GM19099 (cell line): ENCODE measurements around the gene AKAP6.

Source experiments
- POLR2A ChIP-seq: IDR thresholded peaks from 3 replicates; pipeline ENCODE4 v1.6.1; 2011; ENCODE audit warnings: low read depth; ENCODE audit not compliant: insufficient read length; ENCODE audit errors: extremely low read depth

The AKAP6 gene

DNA sequence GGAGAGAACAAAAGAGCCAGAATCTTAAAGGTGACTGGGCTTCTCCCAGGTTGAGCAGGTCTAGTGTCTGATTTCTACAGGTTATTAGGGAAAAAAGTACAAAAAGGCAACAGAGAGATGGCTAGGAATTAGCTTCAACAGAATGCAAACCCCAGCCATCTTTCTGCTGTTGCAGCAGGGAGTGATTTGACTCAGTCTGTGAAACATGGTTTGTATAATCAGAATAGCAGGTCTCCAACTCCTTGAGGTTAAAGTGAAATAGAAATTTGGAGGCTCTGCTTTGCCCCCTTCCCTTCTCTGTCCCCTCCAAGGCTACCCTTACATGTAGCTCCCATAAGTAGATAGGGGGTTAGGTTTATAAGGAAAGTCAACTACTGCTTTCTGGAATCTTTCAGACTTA, 105.8 kb downstream of the AKAP6 start:
- no peak for TF ChIP-seq POLR2A

DNA sequence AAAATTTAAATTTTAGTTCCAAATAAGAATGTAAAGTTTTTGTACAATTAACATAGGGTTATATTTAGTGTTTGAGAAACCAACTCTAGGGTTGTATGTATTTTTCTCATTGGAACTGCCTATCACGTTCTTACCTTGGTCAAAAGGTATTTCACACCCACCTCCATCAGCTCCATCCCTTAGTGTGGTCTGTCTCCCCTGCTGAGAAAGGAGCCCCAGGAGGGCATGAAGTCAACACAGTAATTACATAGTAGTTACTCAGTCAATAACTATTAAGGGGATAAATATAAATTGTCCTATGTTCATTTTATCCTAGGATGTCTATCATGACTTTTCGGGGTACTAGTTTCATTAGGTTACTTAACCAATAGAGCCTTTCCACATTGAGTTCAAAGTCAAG, 106.3 kb downstream of the AKAP6 start:
- no peak for TF ChIP-seq POLR2A

DNA sequence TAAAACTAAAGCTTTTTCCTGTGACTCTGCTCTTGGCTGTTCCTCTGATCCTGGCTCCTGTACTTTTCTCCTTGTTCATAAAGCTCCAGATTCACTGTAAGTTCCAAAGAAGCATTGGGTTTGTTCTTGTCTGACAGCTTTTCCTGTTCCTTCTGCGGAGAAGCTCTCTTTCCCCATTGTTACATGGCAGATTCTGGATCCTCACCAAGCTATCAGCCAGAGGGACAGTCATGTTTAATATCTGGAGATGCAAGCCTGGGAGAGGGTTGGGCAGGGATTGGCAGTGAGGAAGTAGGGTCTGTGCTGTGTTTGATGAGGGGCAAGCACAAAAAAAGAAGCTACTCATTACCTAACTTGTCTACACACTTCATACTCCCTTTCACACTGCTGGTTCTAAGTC, 107.9 kb downstream of the AKAP6 start:
- no peak for TF ChIP-seq POLR2A

DNA sequence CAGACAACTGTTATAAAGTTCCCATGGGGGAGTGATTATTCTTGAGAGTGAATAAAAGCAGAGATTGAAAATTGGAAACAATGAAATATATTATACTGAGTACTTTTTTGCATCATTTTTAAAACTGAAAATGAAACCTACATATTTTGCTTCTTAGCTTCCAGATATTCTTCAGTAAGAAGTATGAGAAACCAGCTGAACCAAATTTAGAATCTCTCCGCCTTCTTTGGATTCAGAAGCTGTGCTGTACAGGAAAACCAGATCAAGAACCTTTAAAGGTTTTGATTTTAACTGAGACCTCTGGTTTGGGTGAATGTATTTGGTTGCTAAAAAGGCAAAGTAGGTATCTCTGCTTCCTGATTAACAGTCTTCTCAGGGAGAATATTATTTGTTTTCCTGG, 109.4 kb downstream of the AKAP6 start:
- TF ChIP-seq POLR2A: no peak

DNA sequence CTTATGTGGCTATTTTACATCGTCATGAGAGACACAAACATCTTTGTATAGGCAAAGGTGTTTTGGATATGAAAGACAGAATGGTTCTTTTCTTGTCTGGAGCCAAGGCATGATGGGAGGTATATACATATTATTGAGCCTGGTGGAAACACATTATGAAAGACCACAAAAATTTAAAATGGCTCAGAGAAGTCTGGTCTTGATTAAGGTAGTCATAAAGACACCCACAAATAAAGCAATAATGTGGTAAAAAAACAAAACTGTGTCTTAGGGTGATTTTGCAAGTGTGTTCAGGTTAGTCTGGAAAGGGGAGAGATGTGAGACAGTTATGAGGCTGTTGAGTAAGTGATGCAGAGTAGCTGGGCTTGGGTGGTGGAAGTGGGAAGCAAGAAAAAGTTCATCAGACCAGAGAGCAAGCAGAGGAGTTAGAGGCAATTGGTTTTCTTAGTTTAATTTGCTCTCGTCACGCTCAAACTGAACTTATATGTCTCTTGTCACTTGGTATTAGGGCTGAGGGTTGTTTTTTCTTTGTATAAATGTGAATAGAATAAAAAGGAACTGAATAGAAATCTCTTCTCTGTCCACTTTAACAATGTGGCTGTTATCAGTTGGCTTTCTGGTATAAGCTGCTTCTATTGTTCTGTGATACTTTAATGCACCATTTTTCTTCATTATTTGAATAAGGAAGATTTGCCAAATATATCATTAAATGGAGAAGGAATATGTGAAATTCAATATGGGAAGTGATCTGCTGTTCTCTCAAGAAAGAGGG, 115.0 kb downstream of the AKAP6 start:
- TF ChIP-seq POLR2A: no peak

DNA sequence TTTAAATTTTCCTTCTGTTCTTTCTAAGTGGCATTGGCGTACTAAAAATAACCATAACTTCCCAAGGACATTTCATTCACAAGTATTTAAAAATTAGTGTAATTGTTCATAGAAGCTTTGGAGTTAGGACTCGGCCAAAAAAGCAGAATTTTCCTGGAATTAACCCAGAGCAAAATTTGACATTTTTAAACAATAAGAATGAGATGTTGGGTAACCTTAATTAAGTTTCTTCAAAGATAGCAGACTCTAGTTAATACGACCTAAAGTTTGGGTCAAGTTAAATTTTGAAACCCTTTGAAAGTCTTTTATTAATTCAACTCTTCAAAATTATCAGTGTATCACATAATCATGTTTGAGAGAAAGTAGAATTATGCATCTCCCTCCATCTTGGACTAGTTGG, 118.3 kb downstream of the AKAP6 start:
- no peak for TF ChIP-seq POLR2A

DNA sequence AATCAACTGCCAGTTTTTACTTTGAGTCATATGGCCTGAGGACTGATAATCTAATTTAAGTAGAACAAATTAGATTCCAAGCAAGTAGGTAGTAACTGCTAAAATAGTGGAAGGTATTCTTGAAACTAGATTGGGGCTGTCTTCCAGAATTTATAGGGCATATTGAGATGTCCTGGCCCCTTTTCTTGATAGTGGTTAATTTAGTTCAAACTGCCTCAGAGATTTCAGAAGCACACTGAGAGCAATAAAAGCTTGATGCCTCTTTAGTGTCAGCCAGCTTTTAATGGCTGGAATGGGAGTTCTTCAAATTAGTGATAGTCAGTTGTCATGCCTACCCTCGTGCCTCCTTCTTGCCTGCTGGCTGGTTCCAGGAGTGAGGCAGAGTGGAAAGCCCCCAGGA, 120.5 kb downstream of the AKAP6 start:
- TF ChIP-seq POLR2A: no peak

DNA sequence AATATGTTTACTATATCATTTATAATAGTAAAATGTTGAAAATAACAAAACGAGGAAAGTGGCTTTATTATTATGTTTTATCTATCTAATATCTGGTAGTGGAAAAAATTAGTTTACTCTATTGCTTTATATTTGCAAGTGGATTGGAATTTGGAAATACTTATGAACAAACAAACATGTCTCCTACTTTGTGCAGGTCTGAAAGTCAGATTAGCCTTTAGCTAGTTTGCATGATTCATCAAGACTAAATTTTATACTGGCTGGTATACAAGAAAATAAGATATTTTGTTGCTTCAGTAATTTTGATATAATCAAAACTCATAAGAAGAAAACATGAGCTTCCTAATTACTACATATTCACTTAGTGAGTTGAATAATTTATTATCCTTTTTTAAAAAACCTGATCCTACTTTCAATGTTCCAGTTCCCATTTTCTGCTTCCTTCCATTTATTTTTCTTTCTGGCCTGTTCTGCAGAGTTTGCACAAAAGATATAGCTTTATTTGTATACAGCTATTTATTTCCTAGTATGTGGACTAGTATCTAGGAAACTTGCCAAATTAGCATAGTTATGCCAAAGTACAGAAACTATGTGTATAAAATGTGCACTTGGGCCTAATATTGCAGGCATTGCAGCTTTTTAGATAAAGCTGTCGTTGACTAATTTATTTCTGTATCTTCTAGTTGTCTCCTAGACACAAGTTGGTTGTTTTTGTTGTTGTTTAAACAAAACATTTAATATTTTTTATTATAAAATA, 122.0 kb downstream of the AKAP6 start:
- no peak for TF ChIP-seq POLR2A

DNA sequence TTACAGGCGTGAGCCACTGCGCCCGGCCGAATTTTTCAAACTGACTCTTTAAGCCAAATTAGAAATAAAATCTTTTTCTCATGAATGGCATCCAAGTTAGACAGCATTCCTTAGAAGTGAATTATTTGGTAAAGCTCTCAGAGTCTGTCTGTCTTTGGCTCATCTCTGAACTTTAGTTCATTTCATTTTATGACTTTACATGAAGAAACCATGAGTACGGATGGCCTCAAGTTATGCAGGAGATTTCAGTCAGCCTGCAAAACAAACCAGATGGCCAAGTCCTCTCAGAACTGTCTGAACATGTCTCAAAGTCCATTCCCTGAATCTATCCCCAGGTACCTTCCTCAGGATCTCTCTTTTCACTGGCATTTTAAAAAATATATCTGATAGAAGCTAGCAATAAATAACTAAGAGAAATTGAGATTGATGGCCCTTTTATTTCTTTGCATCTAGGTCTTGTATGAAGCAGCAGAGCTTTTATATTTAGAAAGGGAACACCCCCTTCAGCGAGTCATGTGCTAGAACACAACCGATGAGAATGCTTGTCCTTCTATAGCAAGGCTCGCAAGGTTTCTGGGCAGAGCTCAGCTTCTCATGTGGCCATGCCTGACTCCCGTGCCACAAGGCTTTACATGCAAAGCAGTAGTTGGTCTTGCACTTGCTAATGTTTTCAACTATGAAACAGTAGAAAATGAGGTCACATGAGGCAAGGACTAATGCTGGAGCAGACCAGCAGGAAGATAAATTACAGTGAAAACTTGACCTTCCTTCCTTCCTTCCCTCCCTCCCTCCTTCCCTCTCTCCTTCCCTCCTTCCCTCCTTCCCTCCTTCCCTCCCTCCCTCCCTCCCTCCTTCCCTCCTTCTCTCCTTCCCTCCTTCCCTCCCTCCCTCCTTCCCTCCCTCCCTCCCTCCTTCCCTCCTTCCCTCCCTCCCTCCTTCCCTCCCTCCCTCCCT, 125.0 kb downstream of the AKAP6 start:
- no peak for TF ChIP-seq POLR2A

DNA sequence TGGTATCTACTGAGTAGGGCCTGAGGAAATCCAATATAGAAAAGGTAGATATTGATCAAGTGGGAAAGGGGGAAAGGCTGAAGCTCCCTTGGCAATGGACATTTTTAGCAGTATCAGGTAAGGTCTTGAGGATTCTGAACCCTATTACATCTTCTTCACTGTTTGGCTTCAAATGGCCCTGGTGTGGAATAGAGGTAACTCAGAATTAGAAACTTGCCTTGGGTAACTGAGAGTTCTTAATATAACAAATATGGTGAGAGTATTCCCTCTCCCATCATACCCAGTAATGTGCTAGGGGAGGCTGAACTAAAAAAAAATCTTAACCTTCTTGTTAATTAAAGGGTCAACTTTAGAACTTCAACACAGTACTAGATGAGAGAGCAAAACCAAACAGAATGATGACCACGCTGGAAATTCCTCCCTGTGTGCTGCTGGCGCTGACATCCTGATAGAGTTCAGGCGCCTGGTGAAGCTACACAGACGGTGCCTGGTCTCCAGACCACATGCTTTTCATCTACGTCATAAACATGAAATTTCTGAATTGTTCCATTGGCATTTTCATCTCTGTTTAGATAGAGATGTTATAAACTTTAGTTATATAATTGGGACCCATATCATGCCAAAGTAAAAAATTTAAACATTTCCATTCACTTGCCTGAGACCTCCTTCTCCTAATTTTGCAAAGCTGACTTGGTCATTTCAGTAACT, 128.3 kb downstream of the AKAP6 start:
- TF ChIP-seq POLR2A: no peak

DNA sequence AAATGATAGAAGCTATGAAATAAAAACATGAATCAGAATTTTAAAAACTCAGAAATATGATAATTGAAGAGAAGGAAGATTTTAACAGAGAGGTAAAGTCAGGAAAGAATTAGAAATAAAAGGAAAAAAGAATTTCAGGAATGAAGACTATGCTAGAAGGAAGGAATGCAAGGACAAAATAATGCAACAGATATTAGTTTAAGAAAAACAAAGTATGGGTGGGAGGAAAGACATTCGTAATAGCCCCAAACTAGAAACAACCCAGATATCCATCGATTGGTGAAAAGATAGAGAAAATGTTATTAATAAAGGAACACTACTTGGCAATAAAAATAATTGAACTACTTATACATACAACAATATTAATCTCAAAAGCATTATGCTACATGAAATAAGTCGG, 129.6 kb downstream of the AKAP6 start:
- TF ChIP-seq POLR2A: no peak

DNA sequence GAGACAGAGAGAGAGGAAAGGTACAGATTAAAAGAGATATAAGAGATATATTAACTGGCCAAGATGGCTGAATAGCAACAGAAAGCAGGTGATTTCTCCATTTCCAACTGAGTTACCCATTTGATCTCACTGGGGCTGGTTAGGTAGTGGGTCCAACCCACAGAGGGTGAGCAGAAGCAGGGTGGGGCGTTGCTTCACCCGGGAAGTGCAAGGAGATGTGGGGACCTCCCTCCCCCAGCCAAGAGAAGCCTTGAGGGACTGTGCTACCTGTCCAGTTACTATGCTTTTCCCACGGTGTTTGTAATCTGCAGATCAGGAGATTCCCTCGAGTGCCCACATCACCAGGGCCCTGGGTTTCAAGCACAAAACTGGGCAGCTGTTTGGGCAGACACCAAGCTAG, 131.2 kb downstream of the AKAP6 start:
- TF ChIP-seq POLR2A: no peak

DNA sequence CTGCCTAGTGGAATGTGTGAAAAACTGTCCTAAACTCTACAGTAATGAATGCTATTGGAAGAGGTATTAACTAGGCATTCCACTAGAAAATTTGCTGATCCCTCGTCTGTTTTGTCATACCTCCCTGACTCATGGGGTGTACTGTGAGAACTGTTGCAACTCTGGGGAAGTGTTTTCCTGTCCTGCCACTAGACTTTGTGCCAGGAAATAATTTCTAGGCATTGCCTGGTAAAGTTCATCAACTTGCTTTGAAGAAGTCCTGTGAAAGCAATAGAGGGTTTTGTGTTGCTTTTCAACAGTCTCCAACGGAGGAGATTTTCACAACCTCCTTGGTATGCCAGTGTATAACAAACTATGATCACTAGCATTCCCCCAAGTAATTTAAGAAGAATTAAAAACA, 139.9 kb downstream of the AKAP6 start:
- TF ChIP-seq POLR2A: no peak

DNA sequence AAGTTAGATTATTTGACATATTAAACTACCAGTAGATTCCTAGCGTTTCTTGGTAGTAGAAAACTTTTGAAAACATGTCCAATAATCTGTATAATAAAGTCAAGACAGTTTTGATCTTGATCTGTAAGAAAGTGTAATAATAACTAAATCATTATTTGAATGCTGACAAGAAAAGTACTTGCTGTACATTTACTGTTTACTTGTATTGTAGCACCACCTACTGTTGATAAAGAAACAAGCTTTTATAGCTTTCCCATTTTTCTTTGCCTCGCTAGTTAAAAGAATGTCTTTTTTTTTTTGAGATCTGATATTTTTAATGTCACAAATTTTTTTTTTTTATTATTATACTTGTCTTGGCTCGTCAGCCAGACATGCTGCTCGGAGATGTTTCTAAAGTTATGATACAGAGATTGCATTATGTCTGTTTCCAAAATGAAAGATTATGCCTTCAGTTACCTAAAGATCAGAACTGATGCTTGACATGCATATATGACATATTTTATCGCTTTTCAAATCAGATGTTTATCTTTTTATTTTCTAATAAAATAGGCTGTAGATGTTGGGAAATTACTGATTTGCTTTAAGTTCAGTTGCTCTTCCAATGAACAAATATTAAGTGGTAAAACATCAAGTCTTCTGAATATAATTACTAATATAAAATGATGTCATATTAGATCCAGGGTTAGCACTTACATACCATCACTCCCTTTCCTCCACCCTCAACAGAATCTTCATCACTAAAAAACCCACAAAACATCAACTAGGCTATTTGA, 140.5 kb downstream of the AKAP6 start:
- no peak for TF ChIP-seq POLR2A
